ENCODE results near the gene C1orf74.

- TF ChIP-seq POLR2AphosphoS5 (IDR thresholded peaks at IDR 0.05) (no peak), CTCF (IDR thresholded peaks at IDR 0.05) (no peak)
Observed at GRCh38 chr1:209768354-209768774, 16.0 kb downstream of the C1orf74 start.

Data from prostate gland (tissue), 2 donors.